IMR-90 (cell line): ENCODE data around the gene GARIN5A. TPM values are rescaled to one million over a fixed set of nuclear protein-coding genes. Genes with fewer than 3 reads are reported as not detected.

Source experiments
- ATAC-seq: fragments of 200-7000 bp; cut with Tn5 transposase; 2 replicates; pipeline ENCODE4 v1.9.1; 2020; ENCODE audit warnings: low read depth, mild to moderate bottlenecking, moderate library complexity
- BruUV-seq: library from RNA; stranded (reverse); fragments of 400-500 nt; replicated peaks from 2 replicates; lab custom pipeline; 2021; lab: Mats Ljungman, UMichigan
- CTCF ChIA-PET: fragments of 300-600 bp; formaldehyde crosslinking; extraction: SDS; loops from one replicate; lab custom pipeline; 2021; ENCODE audit warnings: antibody characterized with exemption; lab: Yijun Ruan, JAX
- POLR2A ChIA-PET: fragments of 300-600 bp; sonication (Branson Sonifier 250); formaldehyde crosslinking; loops from one replicate; lab custom pipeline; 2022; ENCODE audit warnings: antibody characterized with exemption; ENCODE audit not compliant: unreplicated experiment; lab: Charles Lee
- DNase-seq: peaks from one replicate; pipeline ENCODE4 v3.0.0; 2013
- H2AFZ ChIP-seq: replicated peaks from 2 replicates; pipeline ENCODE3; 2013; ENCODE audit warnings: low read length, mild to moderate bottlenecking; ENCODE audit not compliant: poor library complexity
- H2AK5ac ChIP-seq: 2 replicates; pipeline ENCODE4 v1.6.1; 2013; ENCODE audit warnings: low read depth, low read length, inconsistent platforms
- H2AK9ac ChIP-seq: replicated peaks from 2 replicates; pipeline ENCODE3; 2013; ENCODE audit warnings: mild to moderate bottlenecking, low read depth, low read length, moderate library complexity; ENCODE audit not compliant: poor library complexity
- H2BK120ac ChIP-seq: 2 replicates; pipeline ENCODE4 v1.6.1; 2013; ENCODE audit warnings: low read depth, low read length, inconsistent platforms
- H2BK15ac ChIP-seq: 3 replicates; pipeline ENCODE4 v1.6.1; 2013; ENCODE audit warnings: low read depth, low read length, inconsistent platforms
- H2BK20ac ChIP-seq: 2 replicates; pipeline ENCODE4 v1.6.1; 2013; ENCODE audit warnings: low read depth, mild to moderate bottlenecking, inconsistent platforms, low read length, moderate library complexity
- H2BK5ac ChIP-seq: 2 replicates; pipeline ENCODE4 v1.6.1; 2013; ENCODE audit warnings: mild to moderate bottlenecking, low read depth, low read length, inconsistent platforms; ENCODE audit not compliant: poor library complexity, severe bottlenecking
- H3K14ac ChIP-seq: replicated peaks from 2 replicates; pipeline ENCODE4 v1.6.1; 2013; ENCODE audit warnings: low read depth, low read length, inconsistent platforms
- H3K18ac ChIP-seq: 2 replicates; pipeline ENCODE4 v1.6.1; 2013; ENCODE audit warnings: low read depth, low read length, control low read depth
- H3K23ac ChIP-seq: 2 replicates; pipeline ENCODE4 v1.6.1; 2013; ENCODE audit warnings: low read depth, low read length, inconsistent platforms
- H3K27ac ChIP-seq: 2 replicates; pipeline ENCODE4 v1.5.1; 2013; ENCODE audit warnings: mild to moderate bottlenecking, control low read depth, low read length; ENCODE audit not compliant: insufficient read depth
- H3K27me3 ChIP-seq: 2 replicates; pipeline ENCODE4 v1.6.1; 2013; ENCODE audit warnings: low read length; ENCODE audit not compliant: control insufficient read depth, insufficient read depth
- H3K36me3 ChIP-seq: 2 replicates; pipeline ENCODE4 v1.6.1; 2013; ENCODE audit warnings: low read length, mixed read lengths; ENCODE audit not compliant: control insufficient read depth, insufficient read depth
- H3K4ac ChIP-seq: 2 replicates; pipeline ENCODE4 v1.6.1; 2013; ENCODE audit warnings: low read depth, low read length, inconsistent platforms
- H3K4me1 ChIP-seq: 2 replicates; pipeline ENCODE4 v1.6.1; 2013; ENCODE audit warnings: low read length, mixed read lengths; ENCODE audit not compliant: control insufficient read depth, insufficient read depth
- H3K4me2 ChIP-seq: 2 replicates; pipeline ENCODE4 v1.6.1; 2013; ENCODE audit warnings: low read depth, mild to moderate bottlenecking, control low read depth, low read length, moderate library complexity
- H3K4me3 ChIP-seq: 2 replicates; pipeline ENCODE4 v1.5.1; 2013; ENCODE audit warnings: low read depth, mild to moderate bottlenecking, control low read depth, low read length, moderate library complexity; ENCODE audit not compliant: insufficient read depth
- H3K56ac ChIP-seq: 2 replicates; pipeline ENCODE4 v1.6.1; 2013; ENCODE audit warnings: low read length, inconsistent platforms; ENCODE audit not compliant: insufficient read depth; ENCODE audit errors: extremely low read depth
- H3K79me1 ChIP-seq, 2 experiments: 2 replicates each; pipeline ENCODE4 v1.6.1; 2013; ENCODE audit warnings: low read length in 2 of 2, inconsistent platforms in 1 of 2, low read depth in 1 of 2
- H3K9ac ChIP-seq: 2 replicates; pipeline ENCODE4 v1.6.1; 2013; ENCODE audit warnings: low read depth, low read length, control low read depth
- H3K9me1 ChIP-seq: 2 replicates; pipeline ENCODE4 v1.6.1; 2013; ENCODE audit warnings: low read length, inconsistent platforms; ENCODE audit not compliant: insufficient read depth
- H3K9me3 ChIP-seq: 2 replicates; pipeline ENCODE4 v1.6.1; 2013; ENCODE audit warnings: low read length; ENCODE audit not compliant: control insufficient read depth, insufficient read depth
- H4K20me1 ChIP-seq: 2 replicates; pipeline ENCODE4 v1.6.1; 2013; ENCODE audit warnings: low read length, inconsistent platforms; ENCODE audit not compliant: insufficient read depth
- H4K5ac ChIP-seq: 2 replicates; pipeline ENCODE4 v1.6.1; 2013; ENCODE audit warnings: mild to moderate bottlenecking, low read depth, low read length, control low read depth
- H4K8ac ChIP-seq, 2 experiments: 2 replicates each; pipeline ENCODE4 v1.6.1; 2013; ENCODE audit warnings: low read depth in 2 of 2, low read length in 2 of 2, control low read depth in 1 of 2, inconsistent platforms in 1 of 2
- H4K91ac ChIP-seq: 2 replicates; pipeline ENCODE4 v1.6.1; 2013; ENCODE audit warnings: low read depth, low read length, inconsistent platforms; ENCODE audit not compliant: insufficient read depth
- CTCF ChIP-seq: conservative IDR thresholded peaks from 2 replicates; pipeline ENCODE4 v1.5.1; 2012; ENCODE audit warnings: mild to moderate bottlenecking, low read depth, low read length, improper control_type of control experiment
- MAZ ChIP-seq: IDR thresholded peaks from 2 replicates; pipeline ENCODE4 v1.6.1; 2012; ENCODE audit warnings: low read depth, mild to moderate bottlenecking, low read length, improper control_type of control experiment, moderate library complexity, borderline replicate concordance
- NFE2L2 ChIP-seq: fragments of 150-350 bp; IDR thresholded peaks from 2 replicates; pipeline ENCODE4 v1.6.1; 2016; ENCODE audit warnings: low read depth, mild to moderate bottlenecking, low read length
- WGBS, 2 experiments: methylation state at CpG; one replicate each; pipeline versions ENCODE4 v1.1.5 to v1.1.7; 2013; ENCODE audit warnings: missing lambda C conversion rate in 2 of 2; ENCODE audit not compliant: insufficient read length in 1 of 2; ENCODE audit errors: extremely low coverage in 2 of 2; 5-methylcytosine and 5-hydroxymethylcytosine counted together
- dilution Hi-C: fragments of 300-500 bp; cut with HindIII; formaldehyde crosslinking; loops from one replicate; pipeline ENCODE4 v1.14.3; 2018; ENCODE audit warnings: low sequenced_read_pairs; ENCODE audit not compliant: unreplicated experiment
- in situ Hi-C: fragments of 300-500 bp; cut with MboI; formaldehyde crosslinking; loops from 3 replicates; pipeline ENCODE4 v1.14.3; 2019; ENCODE audit warnings: low sequenced_read_pairs, inconsistent platforms, mixed read lengths
- intact Hi-C: fragments of 100-400 bp; cut with micrococcal nuclease; formaldehyde crosslinking; loops from 2 replicates; pipeline ENCODE4 v1.10.0; 2022
- polyA plus RNA-seq, 3 experiments: library from polyadenylated mRNA; depleted of rRNA; stranded (reverse); fragments of >200 nt; gene quantifications; 2 replicates each; pipeline ENCODE4 v1.2.3, GENCODE V29; 2012; ENCODE audit warnings: low replicate concordance in 1 of 3
- total RNA-seq: library from RNA; depleted of rRNA; stranded (reverse); fragments of >200 nt; gene quantifications from 2 replicates; pipeline ENCODE4 v1.2.3, GENCODE V29; 2012

The GARIN5A gene
- total and polyA plus RNA-seq, 2 of the 4 experiments (the other 2 are of a cell fraction): 0.53 TPM; not detected in 1

GRCh38 chr19:50500060-50500752, 23.6 kb upstream of the GARIN5A start:
- Histone ChIP-seq H2BK5ac (no peak overlapping the region), H4K8ac (no peak overlapping the region), H2AK5ac (no peak overlapping the region), H3K23ac (no peak overlapping the region), H2BK20ac (no peak overlapping the region), H3K18ac (no peak overlapping the region), H2BK15ac (no peak overlapping the region), H2AK9ac (no peak overlapping the region), H3K4me2 (no peak overlapping the region), H3K4ac (no peak overlapping the region), H3K4me1 (no peaks in the 10 kb centered on the region), H3K27me3 (peaks cover 25% of the 10 kb centered on the region), H2BK120ac (no peak overlapping the region), H3K9me1 (no peaks in the 10 kb centered on the region), H3K27ac (no peak overlapping the region), H4K91ac (no peak overlapping the region), H3K56ac (no peak overlapping the region), H3K79me1 (no peaks in the 10 kb centered on the region), H3K4me3 (no peak overlapping the region), H3K14ac (no peak overlapping the region), H3K36me3 (no peaks in the 10 kb centered on the region), H4K20me1 (no peaks in the 10 kb centered on the region), H3K9me3 (no peaks in the 10 kb centered on the region), H2AFZ (no peak overlapping the region), H3K9ac (no peak overlapping the region), H4K5ac (no peak overlapping the region)
- dilution Hi-C loops: no loop called here
- WGBS, 2 experiments: 4% methylated on average over 6 of the region's 27 CpGs; no CpG with 5 or more reads in 1 of the 2 experiments
- no TSS peak for BruUV-seq
- no peak for ATAC-seq
- TF ChIP-seq CTCF (0 out of 2 replicates have a peak, but pooled peaks have one; percentile 17), MAZ (no peak), NFE2L2 (no peak)
- in situ Hi-C loops: no loop called here
- DNase-seq: no peak
- intact Hi-C loops: no loop called here
- CTCF ChIA-PET: no interaction called here
- POLR2A ChIA-PET: no interaction called here
